Measurements from ENCODE around the gene NGDN. TPM values are rescaled to one million over a fixed set of nuclear protein-coding genes. Genes with fewer than 3 reads are reported as not detected.
"Not testable (repeated sequence)": the region's sequence is repeated elsewhere in the genome, so short reads cannot be mapped to it uniquely, and the experiment has no call there.

The NGDN gene
- total RNA-seq, 1 experiment from 2014 or later, result 75.0 TPM

DNA sequence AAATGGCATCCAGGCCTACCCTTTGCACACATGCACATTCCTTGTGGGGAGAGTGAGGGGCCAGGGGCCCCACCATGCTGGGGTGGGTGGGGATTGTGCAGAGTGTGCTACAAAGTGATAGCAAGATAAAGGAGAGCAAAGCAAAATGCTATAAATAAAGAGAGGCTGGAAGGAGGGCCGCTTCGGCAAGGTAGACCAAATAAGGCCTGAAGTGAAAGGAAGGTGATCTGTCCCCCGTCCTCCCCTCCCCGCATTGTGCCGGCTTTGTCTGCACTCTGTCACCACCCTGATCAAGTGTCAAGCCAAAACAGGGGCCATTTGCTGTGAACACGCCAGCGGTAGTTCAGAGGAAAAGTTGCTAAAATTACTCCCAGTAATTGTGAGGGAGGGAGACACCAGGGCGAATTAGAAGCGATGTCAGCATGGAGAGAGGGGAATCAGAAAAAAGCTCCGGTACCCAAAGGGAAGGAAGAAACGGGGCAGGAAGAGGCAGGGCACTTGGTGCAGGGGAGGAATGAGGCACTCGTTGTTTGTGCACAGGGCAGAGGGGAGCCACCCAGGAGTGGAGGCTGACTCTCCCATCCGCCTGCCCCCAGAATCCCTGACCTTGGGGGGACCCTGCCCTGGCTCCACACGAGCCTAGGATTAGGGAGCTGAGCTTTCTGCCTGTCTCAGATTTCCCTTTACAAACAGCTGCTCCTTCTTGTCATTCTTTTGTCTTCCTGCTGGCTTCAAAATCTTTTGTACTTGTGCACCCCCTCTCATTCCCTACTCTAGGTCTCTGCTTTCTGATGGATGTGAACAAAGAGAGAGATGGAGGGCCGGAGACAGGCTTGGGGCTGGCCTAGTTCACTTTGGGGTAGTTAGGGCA, 31.2 kb upstream of the NGDN start:
- DNase-seq (ENCODE audit: low read depth), result no peak

DNA sequence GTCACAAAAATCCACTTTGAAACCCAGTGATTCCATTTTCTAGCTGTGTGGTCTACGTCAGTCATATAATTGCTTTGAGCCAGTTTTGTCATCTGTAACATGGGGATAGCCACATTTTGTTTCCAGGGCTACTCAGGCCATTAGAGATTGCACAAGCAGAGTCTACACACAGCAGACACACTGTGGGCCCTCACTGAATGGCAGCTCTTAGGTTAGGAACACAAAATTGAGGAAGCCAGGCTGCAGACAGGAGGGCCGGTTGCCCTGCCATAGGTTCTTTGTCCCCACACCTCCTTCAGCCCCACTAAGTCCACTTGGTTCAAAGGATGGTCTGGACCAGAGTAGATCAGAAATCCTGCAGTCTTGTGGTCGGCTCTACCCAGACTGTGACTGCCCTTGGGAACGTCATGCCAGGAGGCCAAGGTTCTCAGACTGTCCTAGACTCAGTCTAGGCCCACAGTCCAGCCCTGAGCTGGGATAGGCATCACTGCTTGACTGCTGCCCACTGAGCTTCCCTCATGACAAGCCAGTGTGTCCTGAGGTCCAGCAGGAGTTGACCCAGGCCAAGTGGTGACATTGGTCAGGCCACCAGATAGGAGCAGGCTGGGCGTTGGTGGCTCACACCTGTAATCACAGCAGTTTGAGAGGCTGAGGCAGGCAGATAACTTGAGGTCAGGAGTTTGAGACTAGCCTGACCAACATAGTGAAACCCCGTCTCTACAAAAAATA, 30.2 kb upstream of the NGDN start:
- DNase-seq (ENCODE audit: low read depth), result no peak

DNA sequence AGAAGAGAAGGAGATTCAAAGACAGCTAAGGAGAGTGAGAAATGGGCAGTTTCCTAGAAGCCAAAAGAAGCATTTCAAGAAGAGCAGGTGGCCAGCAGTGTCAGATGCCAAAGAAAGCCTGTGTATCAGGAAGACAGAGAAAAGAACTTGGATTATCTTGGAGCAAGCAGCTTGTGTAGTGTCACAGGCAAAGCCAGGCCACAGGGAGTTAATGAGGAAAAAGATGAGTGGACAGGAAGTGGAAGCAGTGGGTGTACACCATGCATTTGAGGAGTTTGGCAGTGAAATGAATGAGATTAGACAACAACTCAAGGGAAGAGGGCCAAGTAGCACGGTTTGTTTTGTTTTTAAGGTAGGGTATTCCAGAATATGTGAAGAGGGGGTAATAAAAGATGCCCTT, 28.4 kb upstream of the NGDN start:
- DNase-seq (ENCODE audit: low read depth), result peak; percentile 11

DNA sequence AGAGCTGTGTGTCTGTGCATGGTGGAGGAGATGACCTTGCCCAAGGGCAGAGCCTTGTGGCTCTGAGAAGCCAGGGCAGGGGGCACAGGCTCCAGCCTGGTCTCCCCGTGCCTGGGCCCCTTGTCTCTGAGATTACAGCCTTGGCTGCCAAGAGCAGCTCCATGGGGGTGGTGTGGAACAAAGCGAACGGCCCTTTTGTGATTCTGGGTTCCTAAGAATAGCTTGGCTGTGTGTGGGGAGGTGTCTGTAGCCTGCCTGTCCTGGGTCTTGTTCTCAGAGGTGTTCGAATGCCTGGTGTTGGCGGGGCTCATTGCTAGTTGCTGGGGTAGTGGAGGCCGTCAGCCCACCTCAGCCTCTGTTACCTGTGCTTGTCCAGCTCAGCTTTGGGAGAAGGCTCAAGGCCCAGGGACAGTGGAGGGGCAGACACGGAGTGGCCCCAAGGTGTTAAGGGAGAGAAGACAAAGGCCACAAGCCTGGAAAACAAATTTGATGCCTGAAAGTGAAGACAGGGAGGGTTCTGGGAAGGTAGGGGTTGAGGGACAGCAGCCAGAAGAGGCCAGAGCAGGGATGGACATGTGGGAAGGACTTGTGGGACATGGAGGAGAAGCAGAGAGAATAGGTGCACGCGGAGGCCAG, 26.7 kb upstream of the NGDN start:
- no peak for DNase-seq (ENCODE audit: low read depth)

DNA sequence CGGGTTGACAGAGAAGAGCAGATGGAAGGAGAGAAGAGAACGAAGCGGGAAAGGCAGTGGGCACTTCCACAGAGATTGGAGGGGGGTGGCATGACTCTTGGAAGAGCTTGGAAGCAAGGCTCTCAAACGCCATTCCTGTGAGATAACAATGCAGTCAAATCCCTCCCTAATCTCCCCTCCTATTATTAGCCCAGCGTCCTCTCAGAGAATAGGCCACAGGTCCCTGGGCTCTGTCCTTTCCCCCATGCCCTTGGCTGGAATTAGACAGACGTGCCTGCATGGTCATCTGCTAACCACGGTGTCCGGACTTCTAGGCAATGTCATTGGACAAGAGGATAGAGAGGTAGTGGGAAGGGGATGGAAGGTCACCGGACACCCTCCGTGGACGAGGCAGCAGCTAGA, 26.1 kb upstream of the NGDN start:
- DNase-seq (ENCODE audit: low read depth), result no peak

DNA sequence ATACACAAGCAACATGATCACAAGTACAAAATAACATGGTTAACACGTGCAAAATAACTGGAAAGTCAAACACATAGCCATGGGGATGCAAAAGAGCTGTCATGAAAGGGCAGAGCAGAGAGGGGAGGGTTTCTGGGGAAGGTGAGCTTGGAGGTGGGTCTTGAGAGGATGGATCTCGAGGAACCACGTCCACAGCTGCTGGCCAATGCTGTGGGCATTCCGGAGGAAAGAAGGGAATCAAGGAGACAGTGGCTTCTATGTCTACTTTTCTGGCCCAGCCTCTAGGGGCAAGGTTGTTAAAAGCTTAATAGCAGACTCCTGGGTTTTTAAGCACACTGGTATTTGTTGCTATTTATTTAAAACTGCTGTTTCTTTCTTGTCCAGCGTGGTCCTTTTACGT, 25.6 kb upstream of the NGDN start:
- DNase-seq (ENCODE audit: low read depth), result no peak

DNA sequence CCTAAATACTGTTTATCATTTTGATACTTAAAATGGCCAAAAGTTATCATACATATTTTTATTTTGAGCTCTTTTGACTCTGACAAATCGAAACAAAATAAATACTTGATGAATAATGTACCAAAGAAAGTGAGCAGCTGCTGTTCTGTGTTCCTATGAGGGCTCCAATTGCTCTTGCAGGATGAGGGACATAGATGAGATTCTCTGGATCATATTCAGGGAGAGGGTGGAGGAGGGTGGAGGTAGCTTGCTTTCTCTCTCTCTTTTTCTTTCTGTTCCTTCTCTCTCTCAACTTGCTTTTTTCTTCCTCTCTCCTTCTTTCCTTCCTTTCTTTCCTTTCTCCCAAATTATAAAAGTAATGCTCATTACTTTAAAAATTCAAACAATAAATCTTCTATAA, 25.2 kb upstream of the NGDN start:
- no peak for DNase-seq (ENCODE audit: low read depth)

DNA sequence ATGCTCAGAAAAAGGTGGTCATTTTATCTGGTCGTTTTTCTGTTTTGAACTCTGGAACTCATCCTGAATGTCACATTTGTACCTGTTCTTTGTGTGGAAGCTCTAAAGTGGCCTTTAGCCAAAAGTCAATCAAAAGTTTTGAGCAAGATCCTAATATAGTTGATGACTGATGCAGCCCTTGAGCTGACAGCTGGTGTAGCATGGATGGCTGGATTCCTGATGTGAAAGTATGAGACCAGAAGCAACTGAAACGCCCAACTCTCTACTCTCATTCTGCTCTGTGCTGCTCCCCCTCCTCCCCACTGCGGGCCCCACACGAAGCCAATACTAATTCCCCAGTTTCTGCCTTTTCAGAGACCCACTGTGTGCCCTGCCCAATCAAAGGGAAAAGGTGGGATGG, 23.7 kb upstream of the NGDN start:
- no peak for DNase-seq (ENCODE audit: low read depth)

DNA sequence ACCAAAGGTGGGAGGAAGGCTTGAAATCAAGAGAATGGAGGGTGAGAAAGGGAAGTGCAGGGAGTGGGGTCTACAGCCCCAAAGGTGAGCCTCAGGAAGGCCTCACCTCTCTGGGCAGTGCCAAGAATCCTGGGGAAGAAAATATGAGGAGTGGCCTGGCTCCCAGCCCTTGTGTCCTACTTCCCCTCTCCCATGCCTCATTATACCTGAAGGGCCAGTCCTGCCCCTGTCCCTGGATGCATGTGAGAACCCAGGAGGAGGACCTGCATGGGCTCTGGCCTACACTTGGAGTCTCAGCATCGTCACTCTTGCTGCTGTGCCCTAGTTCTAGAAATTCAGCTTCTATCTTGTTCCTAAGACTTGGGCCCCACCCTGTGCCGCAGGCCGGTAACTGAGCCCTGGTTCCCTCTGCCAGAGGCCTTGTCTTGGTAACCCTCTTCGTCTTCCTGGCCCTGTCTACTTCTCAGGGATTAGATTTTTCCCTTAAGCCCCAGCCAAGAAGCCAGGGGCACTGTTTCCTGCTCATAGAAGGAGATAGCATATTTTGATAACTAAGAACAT, 23.1 kb upstream of the NGDN start:
- no peak for DNase-seq (ENCODE audit: low read depth)

DNA sequence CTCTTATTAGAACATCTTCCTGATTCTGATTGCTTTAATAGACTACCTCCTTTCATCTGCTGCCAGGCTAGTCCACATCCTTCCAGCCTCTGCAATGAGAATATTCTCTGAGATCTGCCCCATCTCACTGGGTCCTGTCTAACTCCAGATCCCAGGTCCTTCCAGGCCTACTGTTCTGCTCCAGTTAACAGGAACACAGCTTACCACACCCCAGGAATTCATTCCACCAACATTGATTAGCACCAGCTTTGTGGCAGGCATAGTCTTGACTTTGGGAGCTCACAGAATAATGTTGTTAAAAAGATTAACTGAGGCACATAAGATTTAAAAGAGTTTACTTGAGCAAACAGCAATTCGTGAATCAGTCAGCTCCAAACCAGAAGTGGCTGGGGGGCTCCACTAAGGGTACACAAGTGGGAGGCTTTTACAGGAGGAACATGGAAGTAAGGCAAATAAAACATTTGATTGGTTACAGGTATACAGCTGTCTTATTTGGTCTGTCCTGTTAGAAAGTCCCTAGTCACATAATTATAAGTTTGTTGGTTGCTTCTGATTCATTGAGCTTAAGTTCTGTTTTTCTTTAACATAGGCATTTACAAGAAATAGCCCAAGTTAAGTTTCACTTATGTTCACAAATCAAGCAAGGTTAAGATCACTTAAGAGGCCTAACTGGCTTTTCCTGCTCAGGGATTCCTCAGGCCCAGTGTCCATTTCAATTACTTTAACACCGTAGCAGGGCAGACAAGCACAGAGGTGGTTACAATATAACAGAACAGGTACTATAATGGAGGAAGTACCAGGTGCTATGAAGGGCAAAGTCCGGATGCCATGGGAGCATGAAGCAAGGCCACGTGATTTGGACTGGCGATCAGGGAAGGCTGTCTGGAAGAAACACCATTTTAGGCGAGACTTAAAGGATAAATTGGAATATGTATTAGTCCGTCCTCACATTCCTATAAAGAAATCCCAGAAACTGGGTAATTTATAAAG, 21.8 kb upstream of the NGDN start:
- DNase-seq (ENCODE audit: low read depth), result no peak

DNA sequence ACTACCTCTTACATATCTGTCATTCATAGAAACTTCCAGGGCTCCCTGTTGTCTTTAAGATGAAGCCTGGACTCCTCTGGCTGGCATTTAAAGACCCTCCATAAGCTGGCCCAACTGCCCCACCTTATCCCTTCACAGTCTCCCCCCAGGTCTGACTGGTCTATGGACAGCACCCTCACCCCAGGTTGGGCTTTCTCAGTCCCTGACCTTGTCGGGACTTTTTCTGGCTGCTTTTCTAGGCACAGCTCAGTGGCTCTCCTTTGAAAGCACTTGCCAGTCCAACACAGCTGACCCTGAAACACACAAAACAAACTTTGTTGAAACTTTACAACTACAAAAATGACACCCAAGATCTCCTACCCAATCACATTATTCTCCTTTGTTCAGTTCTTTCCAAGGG, 20.2 kb upstream of the NGDN start:
- no peak for DNase-seq (ENCODE audit: low read depth)

DNA sequence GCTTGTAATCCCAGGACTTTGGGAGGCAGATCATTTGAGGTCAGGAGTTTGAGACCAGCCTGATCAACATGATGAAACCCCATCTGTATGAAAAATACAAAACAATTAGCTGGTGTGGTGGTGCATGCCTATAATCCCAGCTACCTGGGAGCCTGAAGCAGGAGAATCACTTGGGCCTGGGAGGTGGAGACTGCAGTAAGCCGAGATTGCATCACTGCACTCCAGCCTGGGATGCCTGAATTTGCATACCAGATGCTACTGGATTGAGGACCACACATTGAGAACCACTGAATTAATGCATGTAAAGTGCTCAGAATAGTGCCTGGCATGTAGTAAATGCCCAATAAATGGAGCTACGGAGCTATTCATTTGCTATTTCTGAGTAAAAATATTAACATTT, 19.1 kb upstream of the NGDN start:
- DNase-seq (ENCODE audit: low read depth), result no peak

DNA sequence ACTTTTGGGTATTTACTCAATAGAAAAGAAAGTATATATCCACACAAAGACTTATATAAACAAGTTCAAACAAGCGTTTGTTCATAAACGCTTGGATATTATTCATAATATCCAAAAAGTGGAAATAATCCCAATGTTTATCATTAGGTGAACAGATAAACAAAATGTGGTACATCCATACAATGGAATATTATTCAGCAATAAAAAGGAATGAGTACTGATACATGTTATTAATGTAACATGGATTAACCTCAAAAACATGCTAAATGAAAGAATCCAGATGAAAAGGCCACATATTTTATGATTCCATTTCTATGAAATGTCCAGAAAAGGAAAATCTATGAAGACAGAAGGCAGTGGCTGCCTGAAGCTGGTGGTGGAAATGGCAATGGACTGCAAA, 17.3 kb upstream of the NGDN start:
- DNase-seq (ENCODE audit: low read depth), result no peak

DNA sequence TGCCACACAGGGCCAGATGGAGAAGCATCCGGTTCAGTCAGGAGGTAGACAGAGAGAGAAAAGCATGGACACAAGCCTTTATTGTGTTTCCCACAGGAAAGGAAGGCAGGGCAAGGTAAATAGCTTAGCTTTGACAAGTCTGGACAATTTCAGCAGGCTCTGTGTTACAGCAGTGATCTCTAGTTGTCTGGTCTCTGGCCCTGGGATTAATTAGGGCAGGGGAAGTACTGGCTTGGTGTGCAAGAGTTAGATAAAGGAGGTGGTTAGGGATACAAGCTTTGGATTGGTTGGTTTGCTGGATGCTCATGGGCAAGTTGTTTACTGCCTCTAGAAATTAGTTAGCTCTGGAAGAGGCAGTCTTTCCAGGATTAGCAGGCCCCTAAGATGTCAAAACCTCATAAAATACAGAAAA, 15.1 kb upstream of the NGDN start:
- no peak for DNase-seq (ENCODE audit: low read depth)

DNA sequence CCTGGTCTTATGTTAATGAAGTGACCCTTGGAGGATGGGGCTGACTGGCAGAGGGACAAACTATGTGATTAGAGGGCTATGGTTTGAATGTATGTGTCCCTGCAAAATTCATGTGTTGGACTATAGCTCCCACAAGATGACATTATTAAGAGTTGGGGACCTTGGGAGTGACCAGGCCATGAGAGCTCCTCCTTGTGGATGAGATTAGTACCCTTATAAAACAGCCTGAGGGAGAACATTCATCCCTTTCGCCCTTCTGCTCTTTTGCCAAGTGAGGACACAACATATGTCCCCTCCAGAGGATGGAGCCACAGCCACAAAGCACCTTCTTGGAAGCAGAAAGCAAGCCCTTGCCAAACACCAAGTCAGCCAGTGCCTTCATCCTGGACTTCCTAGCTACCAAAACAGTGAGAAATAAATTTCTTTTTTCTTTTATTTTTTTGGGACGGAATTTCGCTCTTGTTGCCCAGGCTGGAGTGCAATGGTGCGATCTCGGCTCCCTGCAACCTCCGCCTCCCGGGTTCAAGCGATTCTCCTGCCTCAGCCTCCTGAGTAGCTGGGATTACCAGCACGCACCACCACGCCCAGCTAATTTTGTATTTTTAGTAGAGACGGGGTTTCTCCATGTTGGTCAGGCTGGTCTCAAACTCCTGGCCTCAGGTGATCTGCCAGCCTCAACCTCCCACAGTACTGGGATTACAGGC, 12.5 kb upstream of the NGDN start:
- DNase-seq (ENCODE audit: low read depth), result not testable (repeated sequence)

DNA sequence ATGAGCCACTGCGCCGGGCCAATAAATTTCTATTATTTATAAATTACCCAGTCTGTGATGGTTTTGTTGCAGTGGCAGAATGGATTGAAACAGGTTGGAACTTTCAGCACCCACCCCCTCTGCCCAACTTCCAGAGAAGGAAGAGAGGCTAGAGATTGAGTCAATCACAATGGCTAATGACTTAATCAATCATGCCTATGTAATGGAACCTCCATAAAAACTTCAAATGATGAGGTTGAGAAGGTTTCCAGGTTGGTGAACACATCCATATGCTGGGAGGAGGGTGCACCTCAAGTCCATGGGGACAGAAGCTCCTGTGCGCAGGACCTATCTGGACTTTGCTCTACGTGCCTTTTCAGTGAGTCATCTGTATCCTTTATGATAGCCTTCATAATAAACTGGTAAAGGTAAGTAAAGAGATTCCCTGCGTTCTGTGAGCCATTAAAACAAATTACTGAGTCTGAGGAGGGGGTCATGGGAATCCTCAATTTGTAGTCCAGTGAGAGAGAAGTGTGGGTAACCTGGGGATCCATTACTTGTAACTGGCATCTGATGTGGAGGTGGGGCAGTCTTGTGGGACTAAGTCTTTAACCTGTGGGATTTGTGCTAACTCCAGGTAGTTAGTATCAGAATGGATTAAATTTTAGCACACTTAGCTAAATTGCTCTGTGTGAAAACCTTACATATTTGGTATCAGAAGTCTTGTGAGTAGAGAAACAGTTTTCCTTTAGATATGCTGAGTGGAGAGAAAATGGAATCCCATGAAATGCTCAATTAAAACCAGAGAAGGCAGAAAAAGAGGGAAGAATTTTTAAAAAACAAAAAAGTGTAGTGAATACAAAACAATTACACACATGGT, 11.7 kb upstream of the NGDN start:
- DNase-seq (ENCODE audit: low read depth), result no peak

DNA sequence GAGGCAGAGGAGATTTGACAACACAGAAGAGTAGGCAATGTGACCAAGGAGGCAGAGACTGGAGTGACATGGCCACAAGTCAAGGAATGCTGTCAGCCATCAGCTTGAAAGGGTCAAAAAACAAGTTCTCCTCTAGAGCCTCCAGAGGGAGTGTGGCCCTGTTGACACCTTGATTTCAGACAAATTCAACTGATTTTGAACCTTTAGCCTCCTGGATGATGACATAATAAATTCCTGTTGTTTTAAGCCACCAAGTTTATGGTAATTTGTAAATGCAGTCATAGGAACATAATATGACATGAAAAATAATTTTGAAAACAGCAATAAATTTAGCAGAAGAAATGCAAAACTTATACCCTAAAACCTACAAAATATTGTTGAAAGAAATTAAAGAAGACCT, 8.5 kb upstream of the NGDN start:
- DNase-seq (ENCODE audit: low read depth), result no peak

DNA sequence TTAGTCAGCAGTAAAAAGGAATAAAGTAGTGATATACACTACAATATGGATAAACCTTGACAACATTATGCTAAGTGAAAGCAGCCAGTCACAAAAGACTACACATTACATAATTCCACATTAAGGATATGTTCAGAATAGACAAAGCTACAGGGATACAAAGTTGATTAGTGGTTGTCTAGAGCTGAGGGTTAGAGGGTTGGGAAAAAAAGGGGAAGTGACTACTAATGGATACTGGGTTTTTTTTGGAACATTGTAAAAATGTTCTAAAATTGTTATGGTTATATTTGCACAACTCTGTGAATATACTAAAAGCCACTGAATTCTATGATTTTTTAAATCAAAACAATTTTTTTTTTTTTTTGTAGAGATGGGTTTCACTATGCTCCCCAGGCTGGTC, 4.8 kb upstream of the NGDN start:
- no peak for DNase-seq (ENCODE audit: low read depth)

DNA sequence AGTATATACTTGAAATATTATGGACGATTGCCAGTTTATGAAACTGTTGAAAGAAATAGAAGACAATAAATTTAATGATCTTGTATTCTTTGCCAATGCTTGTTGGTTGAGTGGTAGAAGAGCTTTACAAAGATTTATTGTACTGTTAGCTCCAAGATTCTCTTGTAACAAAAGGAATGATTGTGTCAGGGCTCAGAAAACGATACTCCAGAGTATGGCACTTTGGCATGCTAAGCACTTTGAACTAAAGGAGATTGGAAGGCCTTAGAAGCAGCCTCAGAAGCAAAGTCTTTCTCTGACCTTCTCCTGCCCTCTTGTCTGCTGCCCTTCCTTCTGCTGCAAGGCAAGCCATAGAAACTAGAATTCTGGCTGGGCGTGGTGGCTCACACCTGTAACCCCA, 4.2 kb upstream of the NGDN start:
- DNase-seq (ENCODE audit: low read depth), result no peak

Measured in HT1080 (cell line).